ENCODE measurements around the gene UQCC3.
"Not testable (repeated sequence)": the region's sequence is repeated elsewhere in the genome, so short reads cannot be mapped to it uniquely, and the experiment has no call there.

Gene UQCC3

GRCh38 chr11:62671608-62672389 lies at the start of gene UQCC3, which contains the start of gene LBHD1:
Gene UQCC3, plus strand, starts transcription at chr11:62671673. Its CDS starts 73 bp downstream, at chr11:62671746.
Gene LBHD1, minus strand, starts transcription at chr11:62672267. Its CDS starts 2,236 bp downstream, at chr11:62670031.
- peak; percentile 84 for DNase-seq

GRCh38 chr11:62622476-62623089 lies 48.9 kb upstream of the UQCC3 start:
- DNase-seq: no peak

GRCh38 chr11:62627713-62628112 lies 43.8 kb upstream of the UQCC3 start:
- no peak for DNase-seq

- DNase-seq: no peak
Observed at GRCh38 chr11:62632492-62632891, 39.0 kb upstream of the UQCC3 start.

GRCh38 chr11:62644220-62644619 lies 27.3 kb upstream of the UQCC3 start:
- no peak for DNase-seq

GRCh38 chr11:62645671-62645945 lies 25.9 kb upstream of the UQCC3 start:
- no peak for DNase-seq

- peak; percentile 99 for DNase-seq
Observed at GRCh38 chr11:62645946-62646824, 25.3 kb upstream of the UQCC3 start, which contains the start of gene GANAB. Gene GANAB, minus strand, starts transcription at chr11:62646613. Its CDS starts 14 bp downstream, at chr11:62646599.

GRCh38 chr11:62646825-62647608 lies 24.5 kb upstream of the UQCC3 start:
- DNase-seq: no peak

GRCh38 chr11:62647609-62648005 lies 23.9 kb upstream of the UQCC3 start:
- DNase-seq: no peak

- no peak for DNase-seq
Observed at GRCh38 chr11:62648185-62648966, 23.1 kb upstream of the UQCC3 start.

GRCh38 chr11:62648967-62649364 lies 22.5 kb upstream of the UQCC3 start:
- no peak for DNase-seq

GRCh38 chr11:62649486-62649885 lies 22.0 kb upstream of the UQCC3 start:
- no peak for DNase-seq

- DNase-seq: not testable (repeated sequence)
Observed at GRCh38 chr11:62650283-62650682, 21.2 kb upstream of the UQCC3 start.

GRCh38 chr11:62652161-62653006 lies 19.1 kb upstream of the UQCC3 start:
- no peak for DNase-seq

GRCh38 chr11:62654297-62654696 lies 17.2 kb upstream of the UQCC3 start:
- DNase-seq: no peak

- DNase-seq: no peak
Observed at GRCh38 chr11:62656796-62657429, 14.6 kb upstream of the UQCC3 start.

GRCh38 chr11:62664405-62665074 lies 6.9 kb upstream of the UQCC3 start:
- DNase-seq: peak; percentile 35

GRCh38 chr11:62665075-62665598 lies 6.3 kb upstream of the UQCC3 start, which contains the start of the genes C11orf98 and CSKMT:
Gene C11orf98, minus strand, starts transcription at chr11:62665210. Its CDS starts 41 bp downstream, at chr11:62665169.
Gene CSKMT, plus strand, starts transcription at chr11:62665312. Its CDS starts 568 bp downstream, at chr11:62665880.
- peak; percentile 92 for DNase-seq

- peak; percentile 61 for DNase-seq
Observed at GRCh38 chr11:62665599-62666258, 5.7 kb upstream of the UQCC3 start.
